K562 (cell line): Measurements from ENCODE around the gene IGSF23. TPM values are rescaled to one million over a fixed set of nuclear protein-coding genes. Genes with fewer than 3 reads are reported as not detected.

Experiments
- DDX20 ChIP-seq: fragments of 450-650 bp; IDR thresholded peaks from 2 replicates; pipeline ENCODE4 v1.6.1; 2016; ENCODE audit warnings: missing genetic modification characterization, low read depth, mild to moderate bottlenecking, missing compliant biosample characterization, moderate library complexity
- HNRNPUL1 ChIP-seq: fragments of 200-400 bp; formaldehyde crosslinking; IDR thresholded peaks from 2 replicates; pipeline ENCODE4 v1.6.1; 2017; ENCODE audit warnings: low read length
- KDM5B ChIP-seq: fragments of 200-600 bp; sonication (generic); IDR thresholded peaks from 2 replicates; pipeline ENCODE4 v1.6.1; 2012; ENCODE audit warnings: low read depth, mild to moderate bottlenecking, moderate library complexity, low read length, control low read depth, inconsistent platforms; ENCODE audit not compliant: insufficient replicate concordance
- NFIX ChIP-seq: fragments of 250-450 bp; sonication (Bioruptor Pico); IDR thresholded peaks from 2 replicates; pipeline ENCODE4 v1.4.0; 2020; ENCODE audit warnings: low read depth, mild to moderate bottlenecking, moderate library complexity
- TGIF2 ChIP-seq: sonication (generic); formaldehyde crosslinking; IDR thresholded peaks from 2 replicates; pipeline ENCODE4 v1.8.1; 2022; ENCODE audit warnings: mild to moderate bottlenecking, missing genetic modification reagents, moderate library complexity
- ZBTB1 ChIP-seq: sonication (generic); formaldehyde crosslinking; IDR thresholded peaks from 2 replicates; pipeline ENCODE4 v1.8.1; 2023; ENCODE audit warnings: missing genetic modification reagents, low read depth, mild to moderate bottlenecking, borderline replicate concordance
- ZBTB40 ChIP-seq, 2 experiments: fragments of 450-650 bp in 1 of 2; sonication (generic) in 1 of 2; formaldehyde crosslinking in 1 of 2; IDR thresholded peaks; 2 replicates each; pipeline versions ENCODE4 v1.7.1 to v1.9.0; 2016 to 2022; ENCODE audit warnings: inconsistent platforms in 1 of 2, mild to moderate bottlenecking in 1 of 2, missing genetic modification reagents in 1 of 2
- ZEB2 ChIP-seq: fragments of 450-650 bp; IDR thresholded peaks from 2 replicates; pipeline ENCODE4 v1.6.1; 2016
- ZNF212 ChIP-seq: fragments of 450-650 bp; formaldehyde crosslinking; IDR thresholded peaks from 2 replicates; pipeline ENCODE4 v1.4.0; 2020; ENCODE audit warnings: mild to moderate bottlenecking
- ZNF407 ChIP-seq: fragments of 450-650 bp; IDR thresholded peaks from 2 replicates; pipeline ENCODE4 v1.6.1; 2016; ENCODE audit warnings: low read depth
- ZNF41 ChIP-seq: fragments of 250-450 bp; sonication (Bioruptor Pico); conservative IDR thresholded peaks from 2 replicates; pipeline ENCODE4 v1.4.0; 2020; ENCODE audit warnings: mild to moderate bottlenecking
- ZNF830 ChIP-seq: fragments of 250-450 bp; sonication (Bioruptor Pico); IDR thresholded peaks from 2 replicates; pipeline ENCODE4 v1.5.0; 2021; ENCODE audit warnings: mild to moderate bottlenecking
- polyA plus RNA-seq, 8 experiments: library from polyadenylated mRNA; depleted of rRNA in 4 of 8; stranded (reverse) in 5 of 8; unstranded in 3 of 8; fragments of >200 nt; fragmentation: Nextera tagmentation in 2 of 8; fragmentation: Illumina TruSeq in 1 of 8; extraction: Ambion mirVana in 2 of 8; extraction: Trizol in 1 of 8; gene quantifications; 2 replicates each; pipeline versions ENCODE4 v1.2.1 to v1.2.3, GENCODE V29; 2011 to 2014; ENCODE audit warnings: inconsistent platforms in 1 of 8, missing spikeins in 1 of 8
- total RNA-seq, 7 experiments: library from RNA; depleted of rRNA in 6 of 7; stranded (reverse); fragments of >200 nt in 6 of 7; fragmentation: Illumina TruSeq in 2 of 7; extraction: Trizol in 2 of 7; gene quantifications; 2 replicates each; pipeline versions ENCODE4 v1.2.1 to v1.2.3, GENCODE V29; 2011 to 2021; ENCODE audit warnings: low replicate concordance in 1 of 7

The IGSF23 gene
- total and polyA plus RNA-seq, 9 of the 15 experiments (the other 6 are each of a cell fraction or from before 2014, with no cell fraction given) = not detected

GRCh38 chr19:44592451-44592890 is 20.9 kb upstream of the IGSF23 start (continued):
- TF ChIP-seq ZBTB40 (IDR thresholded peaks at IDR 0.05) (no peak), ZBTB40 (CRISPR knock-in tag; IDR thresholded peaks at IDR 0.05) (no peak), HNRNPUL1 (no peak), KDM5B (no peak), ZBTB1 (CRISPR knock-in tag) (no peak), ZNF212 (no peak), ZNF41 (CRISPR knock-in tag) (no peak), TGIF2 (CRISPR knock-in tag) (no peak), DDX20 (no peak), ZNF407 (no peak), NFIX (CRISPR knock-in tag) (no peak), ZEB2 (peak; percentile 89), ZNF830 (CRISPR knock-in tag) (no peak)
